Measurements from ENCODE around the gene SORL1. TPM values are rescaled to one million over a fixed set of nuclear protein-coding genes. Genes with fewer than 3 reads are reported as not detected.
"Not testable (repeated sequence)": the region's sequence is repeated elsewhere in the genome, so short reads cannot be mapped to it uniquely, and the experiment has no call there.

The SORL1 gene
- polyA plus RNA-seq, 12 donors, result 1.6 to 17.6 (median 2.6) TPM; not detected in 1

- no peak for DNase-seq
These were observed 21.1 kb downstream of the SORL1 start for GRCh38 chr11:121473064-121473777.

DNA sequence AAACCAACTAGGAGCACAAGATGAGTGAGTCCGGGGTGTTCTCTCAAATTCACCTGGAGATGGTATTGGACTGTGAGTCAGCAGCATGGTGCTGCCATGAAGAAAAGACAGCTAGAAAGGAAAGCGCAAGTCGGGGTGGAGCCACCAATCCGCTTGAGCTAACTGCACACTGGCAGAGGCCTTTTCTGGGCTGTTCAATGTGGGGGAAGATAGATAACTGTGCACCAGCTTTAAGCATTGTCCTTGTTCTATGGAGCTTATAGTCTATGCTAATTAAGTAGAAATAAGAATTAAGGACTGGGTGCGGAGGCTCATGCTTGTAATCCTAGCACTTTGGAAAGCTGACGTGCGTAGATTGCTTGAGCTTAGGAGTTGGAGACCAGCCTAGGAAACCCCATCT lies 22.6 kb downstream of the SORL1 start:
- DNase-seq, result no peak

DNA sequence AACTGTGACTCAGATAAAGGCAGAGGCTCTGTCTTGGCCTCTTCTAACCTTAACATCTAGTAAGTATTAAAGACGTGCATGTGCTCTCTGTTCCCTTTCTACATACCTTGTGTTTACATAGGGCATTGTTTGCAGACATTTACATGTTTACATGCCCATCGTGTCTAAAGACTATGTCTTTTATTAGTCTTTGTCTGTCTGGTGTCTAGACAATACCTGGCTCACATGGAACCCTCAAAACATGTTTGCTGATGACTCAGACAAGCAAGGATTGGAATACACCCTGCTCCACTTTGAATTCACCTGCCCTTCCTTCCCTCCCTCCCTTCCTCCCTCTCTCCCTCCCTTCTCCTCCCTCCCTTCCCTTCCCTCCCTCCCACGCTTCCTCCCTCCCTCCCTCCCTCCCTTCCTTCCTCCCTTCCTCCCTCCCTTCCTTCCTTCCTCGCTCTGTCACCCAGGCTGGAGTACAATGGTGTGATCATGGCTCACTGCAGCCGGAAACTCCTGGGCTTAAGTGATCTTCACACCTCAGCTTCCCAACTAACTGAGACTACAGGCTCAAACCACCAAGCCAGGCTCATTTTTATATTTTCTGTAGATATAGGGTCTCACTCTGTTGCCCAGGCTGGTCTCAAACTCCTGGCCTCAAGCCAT lies 24.4 kb downstream of the SORL1 start:
- DNase-seq, result no peak

DNA sequence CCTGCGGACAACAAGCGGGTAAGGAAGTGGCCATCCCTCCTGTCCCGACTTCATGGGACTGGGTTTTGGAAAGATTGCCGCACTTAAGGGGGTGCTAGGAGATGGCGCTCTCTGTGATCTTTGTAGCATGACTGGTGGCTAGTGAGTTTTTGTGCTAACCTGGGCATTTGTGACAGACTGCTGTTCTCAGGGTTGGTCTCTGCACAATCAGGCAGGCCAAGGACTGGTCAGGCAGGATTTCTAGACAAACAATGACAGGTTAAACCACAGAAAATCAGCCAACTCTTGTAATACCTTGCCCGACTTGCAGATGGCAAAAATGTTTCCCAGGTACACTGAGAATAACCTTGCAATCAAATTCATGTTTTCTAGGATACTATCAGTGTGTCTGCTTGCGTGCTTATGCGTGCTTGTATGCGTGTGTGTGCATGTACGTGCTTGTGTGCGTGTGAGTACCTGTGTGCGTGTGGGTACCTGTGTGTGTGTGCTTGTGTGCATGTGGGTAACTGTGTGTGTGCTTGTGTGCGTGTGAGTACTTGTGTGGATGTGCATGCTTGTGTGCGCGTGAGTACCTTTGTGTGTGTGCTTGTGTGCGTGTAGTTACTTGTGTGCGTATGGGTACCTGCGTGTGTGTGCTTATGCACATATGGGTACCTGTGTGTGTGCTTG lies 26.2 kb downstream of the SORL1 start:
- no peak for DNase-seq

- DNase-seq, result no peak
These were observed 27.0 kb downstream of the SORL1 start for GRCh38 chr11:121478895-121479697.

DNA sequence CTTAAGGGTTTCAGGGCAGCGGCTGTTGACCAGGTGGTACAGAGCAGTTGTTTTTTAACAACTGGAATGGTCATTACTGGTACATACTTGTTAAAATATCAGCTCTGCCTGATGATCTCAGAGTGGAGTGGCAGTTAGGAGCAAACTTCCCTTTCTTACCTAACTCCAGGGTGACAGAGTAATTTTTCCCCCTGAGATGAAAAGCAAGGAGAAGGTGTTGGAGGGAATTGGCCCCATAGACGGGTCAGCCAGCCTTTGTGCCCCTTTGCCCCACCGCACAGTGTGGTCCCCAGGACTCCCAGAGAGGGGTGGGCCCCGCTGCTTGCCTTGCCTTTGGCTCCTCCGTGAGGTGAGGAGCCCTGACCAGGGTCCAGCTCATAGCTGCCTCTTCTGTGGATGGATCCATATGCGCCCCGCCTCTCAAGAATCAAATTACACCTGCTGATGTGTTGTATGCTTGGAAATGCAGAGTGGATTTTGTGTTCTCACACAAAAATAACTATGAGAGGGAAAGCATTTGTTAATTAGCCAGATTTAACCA lies 27.7 kb downstream of the SORL1 start:
- DNase-seq, result no peak

GRCh38 chr11:121481484-121482230 lies 29.5 kb downstream of the SORL1 start:
- not testable (repeated sequence) for DNase-seq

DNA sequence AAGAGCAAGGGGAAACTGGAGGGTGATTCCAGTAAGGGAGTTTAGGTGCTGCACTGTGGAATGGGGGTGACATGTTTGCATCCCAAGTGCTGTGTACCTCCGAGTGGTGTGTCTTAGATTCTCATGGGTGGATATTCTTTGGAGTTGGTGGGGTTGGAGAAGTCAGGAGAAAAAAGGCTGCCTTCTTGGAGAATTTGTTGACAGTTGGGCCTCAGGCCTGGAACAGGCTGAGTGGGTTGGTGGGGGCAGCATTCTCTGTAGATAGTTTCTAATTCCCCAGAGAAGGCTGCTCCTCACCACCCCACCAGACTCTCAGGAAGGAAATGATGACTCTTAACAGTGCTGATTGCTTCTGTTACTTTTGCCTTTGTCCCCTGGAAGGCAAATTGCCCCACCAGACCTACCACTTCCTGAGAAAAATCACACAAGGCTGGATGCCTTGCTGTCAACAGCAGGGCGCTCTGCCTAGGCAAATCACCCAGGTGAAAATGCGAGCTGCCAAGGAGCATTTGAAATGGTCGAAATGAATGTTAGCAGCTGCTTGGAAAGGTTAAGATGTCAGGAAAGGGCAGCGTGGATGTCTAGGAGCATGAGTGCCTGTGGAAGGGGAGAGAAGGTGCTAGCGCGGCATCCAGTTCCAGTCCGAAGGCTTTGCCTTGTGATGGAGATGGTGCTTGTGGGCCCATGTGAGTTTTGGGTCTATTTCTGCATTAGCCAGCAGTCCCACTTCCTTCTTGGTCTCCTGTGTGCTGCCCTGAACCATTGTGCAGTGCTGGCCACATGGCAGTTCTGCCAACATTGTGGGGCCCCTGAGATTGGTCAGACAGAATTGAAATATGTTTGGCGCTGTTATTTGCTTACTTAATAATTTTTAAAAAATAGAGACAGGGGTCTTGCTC lies 30.4 kb downstream of the SORL1 start:
- no peak for DNase-seq

GRCh38 chr11:121483805-121484480 lies 31.8 kb downstream of the SORL1 start:
- DNase-seq, result no peak

DNA sequence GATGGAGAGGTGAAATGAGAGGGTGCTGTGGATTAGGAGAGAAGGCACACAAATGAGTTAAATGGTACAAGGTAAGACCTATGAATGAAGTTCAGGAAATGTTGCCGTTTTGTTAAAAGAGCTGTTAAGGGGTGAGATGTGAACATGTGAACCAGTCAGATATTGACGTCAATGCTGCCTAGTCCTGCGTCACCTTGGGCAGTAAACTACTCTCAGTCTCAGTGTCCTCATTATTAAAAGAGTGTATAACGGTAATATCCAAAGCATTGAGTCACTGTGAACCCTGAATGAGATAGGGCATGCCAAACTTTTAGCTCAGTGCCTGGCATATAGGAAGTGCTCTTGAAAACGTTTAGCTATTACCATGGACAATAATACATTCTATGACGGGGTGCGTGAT lies 33.1 kb downstream of the SORL1 start:
- no peak for DNase-seq

GRCh38 chr11:121486054-121486453 lies 33.9 kb downstream of the SORL1 start:
- no peak for DNase-seq

GRCh38 chr11:121487191-121487590 lies 35.1 kb downstream of the SORL1 start:
- no peak for DNase-seq

DNA sequence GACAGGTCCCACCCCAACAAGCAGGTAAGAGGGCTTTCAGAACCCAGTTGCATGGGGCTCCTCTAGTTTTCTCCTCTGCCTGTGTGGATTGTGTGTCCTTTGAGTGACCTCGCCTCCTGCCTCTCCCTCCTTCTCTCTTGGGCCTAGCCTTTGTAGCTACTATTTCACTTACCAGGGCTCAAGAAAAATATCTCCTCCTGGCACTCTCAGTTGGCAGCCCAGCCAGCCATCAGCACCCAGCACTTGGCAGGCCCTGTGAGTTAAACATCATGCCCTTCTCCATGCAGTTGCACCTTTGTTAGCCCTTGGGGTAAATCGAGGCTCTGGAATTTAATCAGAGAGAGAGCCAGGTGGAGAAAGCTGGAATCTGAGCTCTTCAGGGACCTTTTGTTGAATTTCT lies 36.1 kb downstream of the SORL1 start:
- DNase-seq, result no peak

- DNase-seq, result no peak
These were observed 36.5 kb downstream of the SORL1 start for GRCh38 chr11:121488641-121489040.

GRCh38 chr11:121489823-121490222 lies 37.7 kb downstream of the SORL1 start:
- DNase-seq, result no peak

GRCh38 chr11:121494355-121495099 lies 42.4 kb downstream of the SORL1 start:
- no peak for DNase-seq

DNA sequence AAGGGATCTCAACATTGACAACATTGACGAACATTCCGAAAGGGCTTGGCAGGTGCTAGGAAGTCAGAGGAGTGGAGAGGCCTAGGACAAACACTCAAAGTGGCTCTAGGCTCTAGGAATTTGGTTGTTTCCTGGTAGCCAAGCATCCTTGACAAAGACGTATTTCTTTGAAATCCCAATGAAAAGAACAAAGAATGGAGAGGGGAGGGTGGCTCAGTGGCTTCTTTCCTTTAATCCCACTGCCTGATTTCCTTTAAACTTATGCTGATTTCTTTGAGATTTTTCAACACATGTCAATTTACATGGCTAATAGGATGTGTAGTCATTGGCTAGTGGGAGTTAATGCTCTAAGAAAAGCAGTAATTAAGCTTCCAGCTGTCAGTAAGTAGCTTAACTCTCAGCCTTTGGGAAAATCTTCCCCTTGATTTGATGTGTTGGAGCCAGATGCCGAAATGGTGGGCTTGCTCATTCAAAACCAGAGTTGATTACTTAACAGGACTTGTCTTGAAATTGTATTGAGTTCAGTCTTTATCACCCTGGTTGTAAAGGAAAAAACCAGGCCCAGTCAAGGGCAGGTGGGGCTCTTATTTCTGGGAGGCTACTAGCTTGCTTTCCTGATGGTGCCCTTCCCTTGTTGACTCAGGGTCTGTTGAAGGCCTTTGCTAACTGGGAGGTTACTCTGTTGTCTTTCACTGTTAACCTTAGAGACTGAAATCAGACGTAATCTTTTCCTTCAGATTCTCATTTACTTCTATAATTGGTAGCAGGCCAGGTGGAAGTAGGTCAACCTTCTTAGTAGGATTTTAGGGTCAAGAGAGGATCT lies 45.3 kb downstream of the SORL1 start:
- no peak for DNase-seq

- DNase-seq, result no peak
These were observed 47.3 kb downstream of the SORL1 start for GRCh38 chr11:121499405-121499804.
